ENCODE data around the gene MAN2A2. TPM values are rescaled to one million over a fixed set of nuclear protein-coding genes. Genes with fewer than 3 reads are reported as not detected.

MAN2A2 gene
- total RNA-seq, 1 donor: 38.8 TPM

DNA sequence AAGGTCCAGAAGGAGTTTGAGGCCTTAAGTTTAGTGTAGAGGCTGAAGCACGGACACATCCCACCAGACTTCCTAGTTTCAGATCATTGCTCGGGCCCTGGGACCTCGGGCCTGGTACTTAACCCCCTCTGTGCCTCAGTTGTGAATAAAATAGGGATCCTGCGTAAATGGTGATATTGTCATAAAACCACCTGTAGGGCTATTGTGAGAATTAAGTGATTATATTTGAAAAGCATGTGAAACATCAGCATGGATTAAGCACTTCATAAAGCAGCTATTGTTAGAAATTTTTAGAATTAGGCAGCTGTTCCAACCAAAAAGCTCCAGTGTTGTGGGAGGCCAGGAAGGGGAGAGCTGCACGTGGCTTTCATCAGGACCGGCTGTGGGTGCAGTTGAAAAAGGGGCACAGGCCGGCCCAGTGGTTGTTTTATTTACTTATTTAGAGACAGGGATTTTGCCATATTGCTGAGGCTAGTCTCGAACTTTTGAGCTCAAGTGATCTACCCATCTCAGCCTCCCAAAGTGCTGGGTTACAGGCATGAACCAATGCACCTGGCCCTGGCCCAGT is 56.0 kb downstream of the MAN2A2 start:
- Histone ChIP-seq H3K4me3 (ENCODE audit: low read length) (no peak overlapping the region), H3K9me3 (ENCODE audit: low read depth, low read length) (no peaks in the 10 kb centered on the region), H3K4me1 (ENCODE audit: insufficient read depth, low read length) (peaks cover 23% of the 10 kb centered on the region), H3K27me3 (ENCODE audit: insufficient read depth, low read length) (no peaks in the 10 kb centered on the region)

DNA sequence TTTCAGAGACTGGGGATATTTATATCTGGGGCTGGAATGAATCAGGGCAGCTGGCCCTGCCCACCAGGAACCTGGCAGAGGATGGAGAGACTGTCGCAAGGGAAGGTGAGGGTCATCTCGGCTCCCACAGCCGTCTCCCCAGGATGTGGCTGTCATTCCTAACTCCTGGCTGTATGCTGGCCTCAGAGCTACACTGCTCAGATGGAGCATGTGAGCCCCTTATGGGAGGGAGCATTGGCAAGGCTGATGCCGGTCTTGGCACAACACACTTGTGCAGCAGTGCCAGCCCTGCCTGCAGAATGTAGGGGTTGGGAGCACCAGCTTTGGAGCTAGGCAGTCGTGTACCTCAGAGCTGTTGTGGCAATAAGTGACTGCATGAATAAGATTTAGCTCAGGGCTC is 56.8 kb downstream of the MAN2A2 start:
- no peak overlapping the region for H3K4me3 ChIP-seq (ENCODE audit: low read length)
- H3K27me3 ChIP-seq (ENCODE audit: insufficient read depth, low read length): no peaks in the 10 kb centered on the region
- peaks cover 18% of the 10 kb centered on the region for H3K4me1 ChIP-seq (ENCODE audit: insufficient read depth, low read length)
- no peaks in the 10 kb centered on the region for H3K9me3 ChIP-seq (ENCODE audit: low read depth, low read length)

DNA sequence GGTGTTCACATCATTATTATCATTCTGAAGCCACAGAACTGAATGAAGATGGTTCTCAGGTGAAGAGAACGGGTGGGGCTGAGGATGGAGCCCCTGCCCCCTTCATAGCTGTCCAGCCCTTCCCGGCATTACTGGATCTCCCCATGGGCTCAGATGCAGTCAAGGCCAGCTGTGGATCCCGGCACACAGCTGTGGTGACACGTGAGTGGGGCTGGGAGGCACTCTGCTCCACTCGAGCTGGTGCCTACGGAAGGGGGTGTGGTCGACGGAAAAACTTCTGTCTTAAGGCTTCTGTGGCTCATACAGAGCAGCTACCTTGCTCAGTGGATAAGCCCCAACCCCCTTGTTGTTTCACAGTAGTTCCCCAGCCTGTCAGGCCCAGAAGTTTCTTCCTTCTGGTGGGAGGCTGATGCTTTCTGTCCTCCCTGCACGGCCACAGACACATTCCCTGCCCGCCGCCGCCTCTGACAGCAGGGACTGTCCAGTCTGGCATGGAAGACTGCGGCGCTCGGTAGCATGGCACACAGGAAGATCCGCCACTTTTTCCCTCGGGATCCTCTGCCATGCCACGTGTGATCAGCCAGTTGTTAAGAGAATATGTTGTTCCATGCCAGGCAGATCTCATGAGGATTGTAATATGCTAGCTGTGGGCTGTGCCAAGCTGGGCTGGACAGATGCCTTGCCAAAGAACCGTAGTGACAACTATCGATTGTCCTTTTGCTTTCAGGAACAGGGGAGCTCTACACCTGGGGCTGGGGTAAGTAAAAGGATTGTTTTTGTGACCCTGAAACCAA is 57.4 kb downstream of the MAN2A2 start:
- Histone ChIP-seq H3K4me3 (ENCODE audit: low read length) (no peak overlapping the region), H3K9me3 (ENCODE audit: low read depth, low read length) (no peaks in the 10 kb centered on the region), H3K4me1 (ENCODE audit: insufficient read depth, low read length) (peaks cover 12% of the 10 kb centered on the region), H3K27me3 (ENCODE audit: insufficient read depth, low read length) (no peaks in the 10 kb centered on the region)

DNA sequence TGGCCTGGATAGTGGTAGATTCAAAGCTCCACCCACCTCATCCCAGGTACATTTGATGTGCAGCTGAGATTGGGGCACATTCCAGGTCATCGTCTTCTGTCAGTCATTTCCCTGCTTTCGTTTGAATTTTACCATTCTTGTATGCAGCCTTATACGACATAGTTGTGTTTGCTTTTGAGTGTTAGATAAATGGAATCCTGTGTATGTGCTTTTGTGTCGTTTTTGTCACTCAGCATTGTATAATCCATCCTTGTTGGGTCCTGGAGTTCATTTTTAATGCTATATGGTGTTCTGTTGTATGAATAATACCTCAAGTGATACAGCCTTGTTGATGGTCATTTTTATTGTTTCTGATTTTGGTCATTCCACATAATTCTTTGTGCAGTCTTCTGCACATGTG is 58.9 kb downstream of the MAN2A2 start:
- Histone ChIP-seq H3K4me1 (ENCODE audit: insufficient read depth, low read length) (no peaks in the 10 kb centered on the region), H3K4me3 (ENCODE audit: low read length) (no peak overlapping the region), H3K27me3 (ENCODE audit: insufficient read depth, low read length) (no peaks in the 10 kb centered on the region), H3K9me3 (ENCODE audit: low read depth, low read length) (no peaks in the 10 kb centered on the region)

DNA sequence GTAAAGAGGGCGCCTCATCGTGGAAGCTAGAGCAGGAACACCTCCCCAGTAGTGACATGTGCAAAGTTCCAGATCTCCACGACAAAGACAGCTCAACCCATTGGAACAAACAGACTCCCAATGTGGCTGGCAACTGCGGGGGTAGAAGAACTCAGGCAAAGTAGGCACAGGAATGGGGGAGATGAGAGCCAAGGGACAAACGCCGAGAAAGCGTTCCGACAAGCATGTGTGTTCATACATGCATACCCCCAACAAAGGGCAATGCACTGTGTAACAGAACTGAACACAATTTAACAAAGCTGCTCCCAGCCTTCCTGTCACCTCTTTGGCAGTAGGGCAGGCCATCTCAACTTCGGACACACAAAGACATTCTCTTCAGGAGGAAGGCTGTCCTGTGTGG is 63.2 kb downstream of the MAN2A2 start:
- Histone ChIP-seq H3K4me1 (ENCODE audit: insufficient read depth, low read length) (no peaks in the 10 kb centered on the region), H3K9me3 (ENCODE audit: low read depth, low read length) (no peaks in the 10 kb centered on the region), H3K27me3 (ENCODE audit: insufficient read depth, low read length) (no peaks in the 10 kb centered on the region)

DNA sequence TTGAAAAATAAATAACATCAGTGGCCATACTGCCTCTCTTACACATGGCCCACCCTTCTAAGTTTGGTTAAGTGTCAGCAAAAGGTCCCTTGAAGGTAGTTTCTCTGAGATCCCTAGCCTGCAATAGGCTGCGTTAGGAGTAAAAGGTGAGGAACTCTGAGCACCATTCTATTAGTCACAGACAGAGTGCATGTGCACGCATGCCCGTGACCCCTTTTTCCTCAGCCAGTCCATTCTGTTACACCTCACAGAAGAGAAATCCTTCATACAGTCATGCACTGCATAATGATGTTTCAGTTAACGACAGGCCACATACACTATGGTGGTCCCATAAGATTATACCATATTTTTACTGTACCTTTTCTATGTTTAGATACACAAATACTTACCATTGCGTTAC is 64.1 kb downstream of the MAN2A2 start:
- Histone ChIP-seq H3K4me3 (ENCODE audit: low read length) (no peak overlapping the region), H3K9me3 (ENCODE audit: low read depth, low read length) (no peaks in the 10 kb centered on the region), H3K4me1 (ENCODE audit: insufficient read depth, low read length) (no peaks in the 10 kb centered on the region), H3K27me3 (ENCODE audit: insufficient read depth, low read length) (no peaks in the 10 kb centered on the region)

More for the DNA sequence above, 63.2 kb downstream of the MAN2A2 start:
- H3K4me3 ChIP-seq (ENCODE audit: low read length): no peak overlapping the region

DNA sequence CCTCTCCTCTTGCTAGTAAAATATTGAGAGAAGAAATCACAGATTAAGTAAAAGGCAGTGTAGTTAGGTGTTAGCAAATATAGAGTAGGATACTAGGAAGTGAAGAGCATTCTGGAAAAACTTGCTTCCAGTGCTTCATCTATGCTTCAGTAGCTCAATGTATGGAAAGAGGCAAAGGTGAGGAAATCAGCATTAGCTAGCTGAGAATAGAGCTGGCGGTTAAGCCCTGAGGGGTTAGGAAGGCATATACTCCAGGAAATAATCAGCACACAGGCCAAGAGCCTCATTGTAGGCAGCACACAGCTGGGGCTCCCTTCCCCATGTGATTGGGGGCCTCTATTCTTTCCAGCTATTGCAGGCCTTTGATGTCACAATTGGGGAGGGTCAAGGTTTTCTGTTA is 65.3 kb downstream of the MAN2A2 start:
- H3K27me3 ChIP-seq (ENCODE audit: insufficient read depth, low read length): no peaks in the 10 kb centered on the region
- H3K4me1 ChIP-seq (ENCODE audit: insufficient read depth, low read length): no peaks in the 10 kb centered on the region
- H3K4me3 ChIP-seq (ENCODE audit: low read length): no peak overlapping the region
- H3K9me3 ChIP-seq (ENCODE audit: low read depth, low read length): no peaks in the 10 kb centered on the region

DNA sequence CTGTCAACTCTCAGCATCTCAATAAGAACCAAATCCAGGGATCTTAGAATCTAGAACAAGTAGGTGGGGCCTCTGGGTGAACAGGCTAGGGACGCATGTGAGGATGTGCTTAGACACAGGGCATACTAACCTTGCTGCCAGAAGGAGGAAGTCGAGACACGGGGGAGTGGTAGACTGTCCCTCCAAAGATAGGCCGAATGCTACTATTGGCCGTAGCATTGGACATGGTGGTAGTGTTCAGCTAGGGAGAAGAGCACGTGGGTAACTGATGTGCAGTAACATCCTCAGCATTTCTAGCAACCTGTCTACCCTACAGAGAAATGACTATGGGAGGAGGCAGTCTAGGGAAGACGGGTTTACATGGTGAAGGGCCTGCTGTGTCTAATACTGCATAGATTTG is 67.2 kb downstream of the MAN2A2 start:
- Histone ChIP-seq H3K9me3 (ENCODE audit: low read depth, low read length) (no peaks in the 10 kb centered on the region), H3K27me3 (ENCODE audit: insufficient read depth, low read length) (no peaks in the 10 kb centered on the region), H3K4me3 (ENCODE audit: low read length) (no peak overlapping the region), H3K4me1 (ENCODE audit: insufficient read depth, low read length) (no peaks in the 10 kb centered on the region)

DNA sequence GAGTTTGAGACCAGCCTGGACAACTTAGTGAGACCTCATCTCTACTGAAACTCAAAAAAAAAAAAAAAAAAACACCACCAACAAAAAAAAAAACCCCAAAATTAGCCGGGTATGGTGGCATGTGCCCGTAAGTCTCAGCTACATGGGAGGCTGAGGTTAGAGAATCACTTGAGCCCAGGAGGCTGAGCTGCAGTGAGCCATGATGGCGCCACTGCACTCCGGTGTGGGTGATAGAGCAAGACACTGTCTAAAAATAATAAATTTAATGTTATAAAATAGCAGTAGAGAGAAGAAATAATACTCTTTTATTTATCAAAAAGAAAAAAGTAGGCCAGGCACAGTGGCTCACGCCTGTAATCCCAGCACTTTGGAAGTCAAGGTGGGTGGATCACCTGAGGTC is 69.0 kb downstream of the MAN2A2 start:
- Histone ChIP-seq H3K9me3 (ENCODE audit: low read depth, low read length) (no peaks in the 10 kb centered on the region), H3K27me3 (ENCODE audit: insufficient read depth, low read length) (no peaks in the 10 kb centered on the region), H3K4me3 (ENCODE audit: low read length) (no peak overlapping the region), H3K4me1 (ENCODE audit: insufficient read depth, low read length) (no peaks in the 10 kb centered on the region)

Other genes starting within 250 kb of the MAN2A2 start
- 5.8 TPM for gene BLM, start 186.0 kb upstream of the MAN2A2 start, total RNA-seq
- 66.7 TPM for gene FURIN, start 34.7 kb upstream of the MAN2A2 start, total RNA-seq
- gene FES, start 18.8 kb upstream of the MAN2A2 start, total RNA-seq: 27.9 TPM
- 5.0 TPM for gene HDDC3, start 29.2 kb downstream of the MAN2A2 start, total RNA-seq
- gene UNC45A, start 32.0 kb downstream of the MAN2A2 start, total RNA-seq: 14.4 TPM
- gene RCCD1, start 51.6 kb downstream of the MAN2A2 start, total RNA-seq: 1.3 TPM
- gene PRC1, start 91.2 kb downstream of the MAN2A2 start, total RNA-seq: 15.0 TPM
- 9.1 TPM for gene VPS33B, start 119.3 kb downstream of the MAN2A2 start, total RNA-seq
- under 0.01 TPM for gene SV2B, start 197.0 kb downstream of the MAN2A2 start, total RNA-seq

Data from mononuclear cell (primary cell).